Measurements from ENCODE around the gene TRAF4. TPM values are rescaled to one million over a fixed set of nuclear protein-coding genes. Genes with fewer than 3 reads are reported as not detected.
A peak's percentile ranks its signal among the peaks of the same experiment; 100 is the strongest.

TRAF4 gene
- total and polyA plus RNA-seq, 9 of the 15 experiments (the other 6 are each of a cell fraction or from before 2014, with no cell fraction given) = 2.4 to 147 (median 72.4) TPM

- TF ChIP-seq ZEB2 (IDR thresholded peaks at IDR 0.05) (no peak), MYC (IDR thresholded peaks at IDR 0.05; ENCODE audit: low read depth, low read length) (no peak), MYC (CRISPR knock-in tag; IDR thresholded peaks at IDR 0.05; ENCODE audit: borderline replicate concordance, low read depth) (peak; percentile 76; the same call in 1 of the 2 replicates), ETV1 (tag; conservative IDR thresholded peaks at IDR 0.05; ENCODE audit: low read depth) (no peak), ZNF717 (CRISPR knock-in tag; IDR thresholded peaks at IDR 0.05) (no peak), ZNF740 (CRISPR knock-in tag; IDR thresholded peaks at IDR 0.05) (no peak), ZNF740 (tag; IDR thresholded peaks at IDR 0.05) (no peak), ZNF143 (CRISPR knock-in tag; IDR thresholded peaks at IDR 0.05) (no peak), BHLHE40 (IDR thresholded peaks at IDR 0.05; ENCODE audit: low read length) (no peak), ZNF165 (CRISPR knock-in tag; IDR thresholded peaks at IDR 0.05; ENCODE audit: borderline replicate concordance) (no peak), KAT8 (IDR thresholded peaks at IDR 0.05; ENCODE audit: low read depth) (no peak), MLLT1 (IDR thresholded peaks at IDR 0.05) (no peak), ZNF347 (CRISPR knock-in tag; IDR thresholded peaks at IDR 0.05; ENCODE audit: low read depth) (no peak), DLX4 (CRISPR knock-in tag; IDR thresholded peaks at IDR 0.05) (no peak), MEF2A (IDR thresholded peaks at IDR 0.05; ENCODE audit: control insufficient read depth, low read depth, low read length) (no peak), U2AF2 (optimal IDR thresholded peaks at IDR 0.05; ENCODE audit: low read depth, low read length) (no peak), MED1 (CRISPR knock-in tag; IDR thresholded peaks at IDR 0.05; ENCODE audit: borderline replicate concordance) (no peak), ZNF146 (CRISPR knock-in tag; IDR thresholded peaks at IDR 0.05; ENCODE audit: unreplicated experiment) (peak; percentile 41)
These were observed 32.1 kb upstream of the TRAF4 start, which contains the start of gene PROCA1 (continued) for GRCh38 chr17:28711723-28712031.

All from K562 (cell line).